HEK293 (cell line): ENCODE data around the gene IL2.

ENCODE experiments used
- MYNN ChIP-seq: fragments of 450-650 bp; formaldehyde crosslinking; IDR thresholded peaks from 2 replicates; pipeline ENCODE4 v1.5.1; 2016; ENCODE audit warnings: missing biosample characterization, missing genetic modification characterization, borderline replicate concordance
- PBX3 ChIP-seq: sonication (generic); formaldehyde crosslinking; IDR thresholded peaks from 2 replicates; pipeline ENCODE4 v1.8.1; 2022; ENCODE audit warnings: mild to moderate bottlenecking, moderate library complexity, missing genetic modification reagents
- PRDM6 ChIP-seq: fragments of 450-650 bp; formaldehyde crosslinking; IDR thresholded peaks from 2 replicates; pipeline ENCODE4 v1.5.1; 2017; ENCODE audit warnings: missing biosample characterization, missing genetic modification characterization
- SP2 ChIP-seq: fragments of 450-650 bp; formaldehyde crosslinking; IDR thresholded peaks from 2 replicates; pipeline ENCODE4 v1.5.1; 2016; ENCODE audit warnings: missing biosample characterization, missing genetic modification characterization
- ZNF274 ChIP-seq, 2 experiments: fragments of 200-500 bp in 1 of 2; fragments of 450-650 bp in 1 of 2; sonication (Bioruptor generic) in 1 of 2; formaldehyde crosslinking in 1 of 2; IDR thresholded peaks; 2 replicates each; pipeline versions ENCODE4 v1.5.1 to v1.6.1; 2014 to 2016; ENCODE audit warnings: borderline replicate concordance in 1 of 2, inconsistent platforms in 1 of 2, low read length in 1 of 2, missing biosample characterization in 1 of 2, missing genetic modification characterization in 1 of 2
- ZNF549 ChIP-seq: fragments of 450-650 bp; IDR thresholded peaks from 2 replicates; pipeline ENCODE4 v1.5.1; 2018; ENCODE audit warnings: missing biosample characterization, missing genetic modification characterization, mild to moderate bottlenecking, inconsistent platforms, moderate library complexity
- ZNF704 ChIP-seq: fragments of 450-650 bp; formaldehyde crosslinking; IDR thresholded peaks from 2 replicates; pipeline ENCODE4 v1.5.1; 2016; ENCODE audit warnings: missing biosample characterization, missing genetic modification characterization
- TF ChIP-seq, protein P1 (sequence below): fragments of 450-650 bp; formaldehyde crosslinking; IDR thresholded peaks from 2 replicates; pipeline ENCODE4 v1.5.1; 2016; ENCODE audit warnings: missing biosample characterization, missing genetic modification characterization
- TF ChIP-seq, protein P2 (sequence below): fragments of 450-650 bp; formaldehyde crosslinking; IDR thresholded peaks from 2 replicates; pipeline ENCODE4 v1.5.1; 2016; ENCODE audit warnings: missing biosample characterization, missing genetic modification characterization
- TF ChIP-seq, protein P3 (sequence below): fragments of 450-650 bp; formaldehyde crosslinking; IDR thresholded peaks from 2 replicates; pipeline ENCODE4 v1.5.1; 2016; ENCODE audit warnings: missing biosample characterization, missing genetic modification characterization, low read depth

DNA sequence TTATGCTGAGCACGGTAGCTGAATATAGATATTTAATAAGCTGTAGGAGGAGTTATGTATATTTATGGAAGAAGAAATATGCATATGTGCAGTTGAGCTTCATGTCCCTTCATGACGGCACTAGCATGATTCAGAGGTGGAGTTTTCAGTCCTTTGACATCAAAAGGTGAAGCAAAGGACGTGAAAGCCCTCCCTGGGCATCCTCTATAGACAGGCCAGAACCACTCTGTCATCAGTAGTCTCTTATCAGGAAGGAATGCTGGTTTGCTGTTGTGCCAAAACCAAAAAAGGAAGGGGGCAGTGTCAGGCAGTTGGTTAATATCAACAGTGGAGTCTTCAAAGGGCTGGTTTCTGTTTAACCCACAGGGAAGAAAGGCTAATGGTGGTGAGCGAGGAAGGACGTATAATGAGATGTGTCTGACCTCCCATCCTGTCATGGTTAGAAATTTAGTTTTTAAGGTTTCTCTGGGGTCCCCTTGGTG is 23.5 kb upstream of the IL2 start:
- TF ChIP-seq, protein P1, sequence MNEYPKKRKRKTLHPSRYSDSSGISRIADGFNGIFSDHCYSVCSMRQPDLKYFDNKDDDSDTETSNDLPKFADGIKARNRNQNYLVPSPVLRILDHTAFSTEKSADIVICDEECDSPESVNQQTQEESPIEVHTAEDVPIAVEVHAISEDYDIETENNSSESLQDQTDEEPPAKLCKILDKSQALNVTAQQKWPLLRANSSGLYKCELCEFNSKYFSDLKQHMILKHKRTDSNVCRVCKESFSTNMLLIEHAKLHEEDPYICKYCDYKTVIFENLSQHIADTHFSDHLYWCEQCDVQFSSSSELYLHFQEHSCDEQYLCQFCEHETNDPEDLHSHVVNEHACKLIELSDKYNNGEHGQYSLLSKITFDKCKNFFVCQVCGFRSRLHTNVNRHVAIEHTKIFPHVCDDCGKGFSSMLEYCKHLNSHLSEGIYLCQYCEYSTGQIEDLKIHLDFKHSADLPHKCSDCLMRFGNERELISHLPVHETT (tag by site-specific recombination) = no peak
- no peak for TF ChIP-seq MYNN (tag by site-specific recombination)
- TF ChIP-seq PRDM6 (tag by site-specific recombination) = no peak
- TF ChIP-seq ZNF704 (tag by site-specific recombination) = no peak
- TF ChIP-seq PBX3 (CRISPR knock-in tag) = no peak
- TF ChIP-seq, protein P2, sequence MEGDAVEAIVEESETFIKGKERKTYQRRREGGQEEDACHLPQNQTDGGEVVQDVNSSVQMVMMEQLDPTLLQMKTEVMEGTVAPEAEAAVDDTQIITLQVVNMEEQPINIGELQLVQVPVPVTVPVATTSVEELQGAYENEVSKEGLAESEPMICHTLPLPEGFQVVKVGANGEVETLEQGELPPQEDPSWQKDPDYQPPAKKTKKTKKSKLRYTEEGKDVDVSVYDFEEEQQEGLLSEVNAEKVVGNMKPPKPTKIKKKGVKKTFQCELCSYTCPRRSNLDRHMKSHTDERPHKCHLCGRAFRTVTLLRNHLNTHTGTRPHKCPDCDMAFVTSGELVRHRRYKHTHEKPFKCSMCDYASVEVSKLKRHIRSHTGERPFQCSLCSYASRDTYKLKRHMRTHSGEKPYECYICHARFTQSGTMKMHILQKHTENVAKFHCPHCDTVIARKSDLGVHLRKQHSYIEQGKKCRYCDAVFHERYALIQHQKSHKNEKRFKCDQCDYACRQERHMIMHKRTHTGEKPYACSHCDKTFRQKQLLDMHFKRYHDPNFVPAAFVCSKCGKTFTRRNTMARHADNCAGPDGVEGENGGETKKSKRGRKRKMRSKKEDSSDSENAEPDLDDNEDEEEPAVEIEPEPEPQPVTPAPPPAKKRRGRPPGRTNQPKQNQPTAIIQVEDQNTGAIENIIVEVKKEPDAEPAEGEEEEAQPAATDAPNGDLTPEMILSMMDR (tag by site-specific recombination) = no peak
- TF ChIP-seq SP2 = no peak
- no peak for TF ChIP-seq ZNF549 (tag by site-specific recombination)
- no peak for TF ChIP-seq ZNF274 (IDR thresholded peaks at IDR 0.05; ENCODE audit: low read length)
- TF ChIP-seq ZNF274 (tag by site-specific recombination; IDR thresholded peaks at IDR 0.05; ENCODE audit: borderline replicate concordance) = no peak
- TF ChIP-seq, protein P3, sequence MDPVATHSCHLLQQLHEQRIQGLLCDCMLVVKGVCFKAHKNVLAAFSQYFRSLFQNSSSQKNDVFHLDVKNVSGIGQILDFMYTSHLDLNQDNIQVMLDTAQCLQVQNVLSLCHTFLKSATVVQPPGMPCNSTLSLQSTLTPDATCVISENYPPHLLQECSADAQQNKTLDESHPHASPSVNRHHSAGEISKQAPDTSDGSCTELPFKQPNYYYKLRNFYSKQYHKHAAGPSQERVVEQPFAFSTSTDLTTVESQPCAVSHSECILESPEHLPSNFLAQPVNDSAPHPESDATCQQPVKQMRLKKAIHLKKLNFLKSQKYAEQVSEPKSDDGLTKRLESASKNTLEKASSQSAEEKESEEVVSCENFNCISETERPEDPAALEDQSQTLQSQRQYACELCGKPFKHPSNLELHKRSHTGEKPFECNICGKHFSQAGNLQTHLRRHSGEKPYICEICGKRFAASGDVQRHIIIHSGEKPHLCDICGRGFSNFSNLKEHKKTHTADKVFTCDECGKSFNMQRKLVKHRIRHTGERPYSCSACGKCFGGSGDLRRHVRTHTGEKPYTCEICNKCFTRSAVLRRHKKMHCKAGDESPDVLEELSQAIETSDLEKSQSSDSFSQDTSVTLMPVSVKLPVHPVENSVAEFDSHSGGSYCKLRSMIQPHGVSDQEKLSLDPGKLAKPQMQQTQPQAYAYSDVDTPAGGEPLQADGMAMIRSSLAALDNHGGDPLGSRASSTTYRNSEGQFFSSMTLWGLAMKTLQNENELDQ (tag by site-specific recombination) = no peak
